ENCODE results near the gene TBX20.

DNA sequence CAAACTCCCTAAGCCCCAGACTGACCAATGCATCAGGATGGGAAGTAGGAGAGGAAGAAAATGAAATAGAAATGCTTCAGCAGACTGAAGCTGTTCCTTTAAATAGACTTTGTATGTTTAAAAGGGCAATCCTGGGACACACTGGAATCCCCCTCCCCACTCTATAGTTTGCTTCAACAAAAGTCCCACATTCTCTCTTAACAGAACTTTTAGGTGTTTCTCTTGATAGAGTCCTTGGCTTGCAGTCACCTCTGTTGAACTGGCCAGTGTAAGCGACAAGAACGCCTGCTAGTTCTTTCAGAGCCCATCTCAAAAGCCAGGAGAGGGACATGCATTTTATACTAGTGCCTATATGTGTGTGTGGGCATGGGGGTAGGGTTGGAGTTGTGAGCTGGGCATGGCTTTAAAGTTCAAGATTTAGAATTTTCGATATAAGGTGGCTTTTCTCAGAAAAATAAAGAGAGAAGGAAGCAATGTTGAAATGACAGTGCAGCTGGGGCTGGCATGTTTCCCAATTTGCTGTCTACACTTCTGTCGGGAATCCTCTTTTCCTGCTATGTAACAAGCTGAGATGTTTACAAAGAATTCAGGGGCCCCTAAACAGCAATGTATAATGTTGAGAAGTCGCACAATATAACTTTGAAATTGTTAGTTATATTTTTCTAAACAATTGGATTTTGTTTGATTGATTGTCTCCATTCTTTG lies 2.1 kb downstream of the TBX20 start:
- TF ChIP-seq, protein P1, sequence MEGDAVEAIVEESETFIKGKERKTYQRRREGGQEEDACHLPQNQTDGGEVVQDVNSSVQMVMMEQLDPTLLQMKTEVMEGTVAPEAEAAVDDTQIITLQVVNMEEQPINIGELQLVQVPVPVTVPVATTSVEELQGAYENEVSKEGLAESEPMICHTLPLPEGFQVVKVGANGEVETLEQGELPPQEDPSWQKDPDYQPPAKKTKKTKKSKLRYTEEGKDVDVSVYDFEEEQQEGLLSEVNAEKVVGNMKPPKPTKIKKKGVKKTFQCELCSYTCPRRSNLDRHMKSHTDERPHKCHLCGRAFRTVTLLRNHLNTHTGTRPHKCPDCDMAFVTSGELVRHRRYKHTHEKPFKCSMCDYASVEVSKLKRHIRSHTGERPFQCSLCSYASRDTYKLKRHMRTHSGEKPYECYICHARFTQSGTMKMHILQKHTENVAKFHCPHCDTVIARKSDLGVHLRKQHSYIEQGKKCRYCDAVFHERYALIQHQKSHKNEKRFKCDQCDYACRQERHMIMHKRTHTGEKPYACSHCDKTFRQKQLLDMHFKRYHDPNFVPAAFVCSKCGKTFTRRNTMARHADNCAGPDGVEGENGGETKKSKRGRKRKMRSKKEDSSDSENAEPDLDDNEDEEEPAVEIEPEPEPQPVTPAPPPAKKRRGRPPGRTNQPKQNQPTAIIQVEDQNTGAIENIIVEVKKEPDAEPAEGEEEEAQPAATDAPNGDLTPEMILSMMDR (IDR thresholded peaks at IDR 0.05), result no peak
- no peak for TF ChIP-seq POLR2A (IDR thresholded peaks at IDR 0.05)
